ENCODE results near the gene FH. TPM values are rescaled to one million over a fixed set of nuclear protein-coding genes. Genes with fewer than 3 reads are reported as not detected.
A peak's percentile ranks its signal among the peaks of the same experiment; 100 is the strongest.

FH gene
- total RNA-seq, 1 donor from 2014 or later: 42.1 TPM

- H3K27me3 ChIP-seq (ENCODE audit: low read depth): no peaks in the 10 kb centered on the region
- peaks cover 3% of the 10 kb centered on the region for H3K4me1 ChIP-seq
- no peaks in the 10 kb centered on the region for H3K9me3 ChIP-seq
- H3K27ac ChIP-seq: no peak overlapping the region
- DNase-seq (no peak), ATAC-seq (no peak)
- TF ChIP-seq CTCF (IDR thresholded peaks at IDR 0.05): no peak
- H3K36me3 ChIP-seq: no peaks in the 10 kb centered on the region
- intact Hi-C loops (cut with DNase I): no loop called here
- no peak overlapping the region for H3K4me3 ChIP-seq
Measured at GRCh38 chr1:241555526-241555925, 36.0 kb upstream of the FH start.

GRCh38 chr1:241553886-241554592 is 34.5 kb upstream of the FH start:
- intact Hi-C loops (cut with DNase I): no loop called here
- peak; percentile 47 for DNase-seq
- Histone ChIP-seq H3K27me3 (ENCODE audit: low read depth) (no peaks in the 10 kb centered on the region), H3K36me3 (no peaks in the 10 kb centered on the region), H3K9me3 (no peaks in the 10 kb centered on the region), H3K4me3 (no peak overlapping the region), H3K27ac (no peak overlapping the region), H3K4me1 (peaks cover 3% of the 10 kb centered on the region)
- ATAC-seq: no peak
- no peak for TF ChIP-seq CTCF (IDR thresholded peaks at IDR 0.05)

GRCh38 chr1:241551759-241552638 is 32.4 kb upstream of the FH start:
- Histone ChIP-seq H3K27me3 (ENCODE audit: low read depth) (no peaks in the 10 kb centered on the region), H3K4me3 (peak overlapping the region; percentile 32), H3K4me1 (peaks cover 3% of the 10 kb centered on the region), H3K9me3 (no peaks in the 10 kb centered on the region), H3K27ac (peak overlapping the region; percentile 73), H3K36me3 (no peaks in the 10 kb centered on the region)
- intact Hi-C loops (cut with DNase I): no loop called here
- peak; percentile 80 for DNase-seq
- ATAC-seq: peak; percentile 83 to 94
- TF ChIP-seq CTCF (IDR thresholded peaks at IDR 0.05): no peak

GRCh38 chr1:241550318-241550717 is 30.8 kb upstream of the FH start:
- intact Hi-C loops (cut with DNase I): no loop called here
- no peak overlapping the region for H3K4me3 ChIP-seq
- DNase-seq (no peak), ATAC-seq (no peak)
- TF ChIP-seq CTCF (IDR thresholded peaks at IDR 0.05): no peak
- H3K27me3 ChIP-seq (ENCODE audit: low read depth): no peaks in the 10 kb centered on the region
- no peak overlapping the region for H3K27ac ChIP-seq
- H3K36me3 ChIP-seq: no peaks in the 10 kb centered on the region
- H3K4me1 ChIP-seq: peaks cover 3% of the 10 kb centered on the region
- H3K9me3 ChIP-seq: no peaks in the 10 kb centered on the region

- H3K4me1 ChIP-seq: peaks cover 3% of the 10 kb centered on the region
- H3K9me3 ChIP-seq: no peaks in the 10 kb centered on the region
- no peak for TF ChIP-seq CTCF (IDR thresholded peaks at IDR 0.05)
- no peaks in the 10 kb centered on the region for H3K27me3 ChIP-seq (ENCODE audit: low read depth)
- ATAC-seq (no peak), DNase-seq (no peak)
- no peak overlapping the region for H3K27ac ChIP-seq
- intact Hi-C loops (cut with DNase I): no loop called here
- no peaks in the 10 kb centered on the region for H3K36me3 ChIP-seq
- H3K4me3 ChIP-seq: no peak overlapping the region
Measured at GRCh38 chr1:241548008-241548407, 28.5 kb upstream of the FH start.

Data from lower lobe of right lung (tissue), 2 donors.